Astrocyte of the cerebellum (primary cell): ENCODE measurements around the gene JSRP1.

ENCODE experiments used
- DNase-seq: peaks from one replicate; pipeline ENCODE4 v3.0.0-alpha.2; 2011; ENCODE audit warnings: low read depth
- H3K4me3 ChIP-seq: 2 replicates; pipeline ENCODE4 v1.5.1; 2011; ENCODE audit warnings: mild to moderate bottlenecking, low read depth, low read length, moderate library complexity
- CTCF ChIP-seq: IDR thresholded peaks from 2 replicates; pipeline ENCODE4 v1.5.1; 2012; ENCODE audit warnings: low read length, low read depth, moderate library complexity, mild to moderate bottlenecking; ENCODE audit errors: missing control alignments
- in situ Hi-C: cut with HindIII; loops from 2 replicates; pipeline ENCODE4 v1.10.0; 2017; ENCODE audit warnings: low sequenced_read_pairs

The JSRP1 gene

GRCh38 chr19:2255982-2256685, at the start of gene JSRP1:
TSS of gene JSRP1 (minus strand) at chr19:2256417. CDS start at chr19:2255314, 1,103 bp downstream.
- TF ChIP-seq CTCF = no peak
- DNase-seq = no peak
- H3K4me3 ChIP-seq = no peak within 1 kb of the TSS
- in situ Hi-C loops = no loop called here

GRCh38 chr19:2305452-2306280, 49.4 kb upstream of the JSRP1 start:
- in situ Hi-C loops = no loop called here
- no peak for DNase-seq
- no peak for TF ChIP-seq CTCF
- no peak overlapping the region for H3K4me3 ChIP-seq

GRCh38 chr19:2303211-2303798, 47.1 kb upstream of the JSRP1 start:
- no peak overlapping the region for H3K4me3 ChIP-seq
- in situ Hi-C loops = no loop called here
- no peak for TF ChIP-seq CTCF
- no peak for DNase-seq

- in situ Hi-C loops = no loop called here
- no peak for TF ChIP-seq CTCF
- no peak overlapping the region for H3K4me3 ChIP-seq
- no peak for DNase-seq
Observed at GRCh38 chr19:2302319-2303210, 46.3 kb upstream of the JSRP1 start.

- H3K4me3 ChIP-seq = no peak overlapping the region
- in situ Hi-C loops = no loop called here
- TF ChIP-seq CTCF = no peak
- no peak for DNase-seq
Observed at GRCh38 chr19:2300533-2300932, 44.3 kb upstream of the JSRP1 start.

GRCh38 chr19:2296141-2296540, 39.9 kb upstream of the JSRP1 start:
- TF ChIP-seq CTCF = no peak
- DNase-seq = no peak
- in situ Hi-C loops = no loop called here
- H3K4me3 ChIP-seq = no peak overlapping the region
